ENCODE results near the gene RAB11FIP3.
"Not testable (repeated sequence)": the region's sequence is repeated elsewhere in the genome, so short reads cannot be mapped to it uniquely, and the experiment has no call there.

Gene RAB11FIP3

GRCh38 chr16:455453-455852 is 30.0 kb downstream of the RAB11FIP3 start:
- 100% methylated on average over 3 to 5 of the region's 12 CpGs for WGBS, 2 experiments (ENCODE audit: insufficient coverage in 2 of 2)
- Histone ChIP-seq H3K27ac (ENCODE audit: low read depth, low read length, severe bottlenecking) (no peak overlapping the region), H3K36me3 (ENCODE audit: control insufficient read depth, insufficient read depth, low read length) (no peaks in the 10 kb centered on the region), H3K4me3 (ENCODE audit: extremely low read depth, insufficient read depth, low read length, poor library complexity, severe bottlenecking) (no peak overlapping the region), H3K4me1 (ENCODE audit: control insufficient read depth, insufficient read depth, low read length, poor library complexity, severe bottlenecking) (peaks cover 9% of the 10 kb centered on the region), H3K9me3 (ENCODE audit: control insufficient read depth, low read length) (no peaks in the 10 kb centered on the region)

GRCh38 chr16:456891-457483 is 31.5 kb downstream of the RAB11FIP3 start:
- Histone ChIP-seq H3K4me3 (ENCODE audit: extremely low read depth, insufficient read depth, low read length, poor library complexity, severe bottlenecking) (no peak overlapping the region), H3K36me3 (ENCODE audit: control insufficient read depth, insufficient read depth, low read length) (peaks cover 10% of the 10 kb centered on the region), H3K27ac (ENCODE audit: low read depth, low read length, severe bottlenecking) (peak overlapping the region; percentile 1), H3K4me1 (ENCODE audit: control insufficient read depth, insufficient read depth, low read length, poor library complexity, severe bottlenecking) (peaks cover 9% of the 10 kb centered on the region), H3K9me3 (ENCODE audit: control insufficient read depth, low read length) (no peaks in the 10 kb centered on the region)
- WGBS, 2 experiments (ENCODE audit: insufficient coverage in 2 of 2), result 87 to 90% methylated on average over 5 to 8 of the region's 11 CpGs

- Histone ChIP-seq H3K4me3 (ENCODE audit: extremely low read depth, insufficient read depth, low read length, poor library complexity, severe bottlenecking) (no peak overlapping the region), H3K9me3 (ENCODE audit: control insufficient read depth, low read length) (no peaks in the 10 kb centered on the region), H3K4me1 (ENCODE audit: control insufficient read depth, insufficient read depth, low read length, poor library complexity, severe bottlenecking) (peaks cover 9% of the 10 kb centered on the region), H3K36me3 (ENCODE audit: control insufficient read depth, insufficient read depth, low read length) (peaks cover 14% of the 10 kb centered on the region), H3K27ac (ENCODE audit: low read depth, low read length, severe bottlenecking) (no peak overlapping the region)
- 93 to 96% methylated on average over 13 of the region's 14 CpGs for WGBS, 2 experiments (ENCODE audit: insufficient coverage in 2 of 2)
These were observed 32.4 kb downstream of the RAB11FIP3 start for GRCh38 chr16:457732-458400.

- H3K27ac ChIP-seq (ENCODE audit: low read depth, low read length, severe bottlenecking), result no peak overlapping the region
- H3K4me1 ChIP-seq (ENCODE audit: control insufficient read depth, insufficient read depth, low read length, poor library complexity, severe bottlenecking), result peaks cover 9% of the 10 kb centered on the region
- peaks cover 20% of the 10 kb centered on the region for H3K36me3 ChIP-seq (ENCODE audit: control insufficient read depth, insufficient read depth, low read length)
- 91 to 94% methylated on average over 5 to 6 of the region's 7 CpGs for WGBS, 2 experiments (ENCODE audit: insufficient coverage in 2 of 2)
- H3K9me3 ChIP-seq (ENCODE audit: control insufficient read depth, low read length), result no peaks in the 10 kb centered on the region
- H3K4me3 ChIP-seq (ENCODE audit: extremely low read depth, insufficient read depth, low read length, poor library complexity, severe bottlenecking), result no peak overlapping the region
These were observed 34.3 kb downstream of the RAB11FIP3 start for GRCh38 chr16:459761-460160.

- 86% methylated on average over 20 of the region's 20 CpGs for WGBS, 2 experiments (ENCODE audit: insufficient coverage in 2 of 2)
- H3K4me3 ChIP-seq (ENCODE audit: extremely low read depth, insufficient read depth, low read length, poor library complexity, severe bottlenecking), result no peak overlapping the region
- H3K36me3 ChIP-seq (ENCODE audit: control insufficient read depth, insufficient read depth, low read length), result peaks cover 23% of the 10 kb centered on the region
- H3K4me1 ChIP-seq (ENCODE audit: control insufficient read depth, insufficient read depth, low read length, poor library complexity, severe bottlenecking), result peaks cover 9% of the 10 kb centered on the region
- H3K27ac ChIP-seq (ENCODE audit: low read depth, low read length, severe bottlenecking), result no peak overlapping the region
- H3K9me3 ChIP-seq (ENCODE audit: control insufficient read depth, low read length), result no peaks in the 10 kb centered on the region
These were observed 35.3 kb downstream of the RAB11FIP3 start for GRCh38 chr16:460787-461186.

- Histone ChIP-seq H3K4me1 (ENCODE audit: control insufficient read depth, insufficient read depth, low read length, poor library complexity, severe bottlenecking) (peaks cover 2% of the 10 kb centered on the region), H3K36me3 (ENCODE audit: control insufficient read depth, insufficient read depth, low read length) (peaks cover 23% of the 10 kb centered on the region), H3K4me3 (ENCODE audit: extremely low read depth, insufficient read depth, low read length, poor library complexity, severe bottlenecking) (no peak overlapping the region), H3K9me3 (ENCODE audit: control insufficient read depth, low read length) (no peaks in the 10 kb centered on the region), H3K27ac (ENCODE audit: low read depth, low read length, severe bottlenecking) (no peak overlapping the region)
- 92 to 97% methylated on average over 6 to 8 of the region's 11 CpGs for WGBS, 2 experiments (ENCODE audit: insufficient coverage in 2 of 2)
These were observed 37.6 kb downstream of the RAB11FIP3 start for GRCh38 chr16:463071-463470.

GRCh38 chr16:466651-467050 is 41.2 kb downstream of the RAB11FIP3 start:
- H3K4me1 ChIP-seq (ENCODE audit: control insufficient read depth, insufficient read depth, low read length, poor library complexity, severe bottlenecking), result peaks cover 10% of the 10 kb centered on the region
- H3K9me3 ChIP-seq (ENCODE audit: control insufficient read depth, low read length), result no peaks in the 10 kb centered on the region
- peaks cover 21% of the 10 kb centered on the region for H3K36me3 ChIP-seq (ENCODE audit: control insufficient read depth, insufficient read depth, low read length)
- no peak overlapping the region for H3K4me3 ChIP-seq (ENCODE audit: extremely low read depth, insufficient read depth, low read length, poor library complexity, severe bottlenecking)
- 92% methylated on average over 13 of the region's 13 CpGs for WGBS, 2 experiments (ENCODE audit: insufficient coverage in 2 of 2)
- H3K27ac ChIP-seq (ENCODE audit: low read depth, low read length, severe bottlenecking), result no peak overlapping the region

- H3K36me3 ChIP-seq (ENCODE audit: control insufficient read depth, insufficient read depth, low read length), result peaks cover 17% of the 10 kb centered on the region
- not testable (repeated sequence) for H3K9me3 ChIP-seq (ENCODE audit: control insufficient read depth, low read length); H3K27ac ChIP-seq (ENCODE audit: low read depth, low read length, severe bottlenecking); H3K4me3 ChIP-seq (ENCODE audit: extremely low read depth, insufficient read depth, low read length, poor library complexity, severe bottlenecking)
- peaks cover 12% of the 10 kb centered on the region for H3K4me1 ChIP-seq (ENCODE audit: control insufficient read depth, insufficient read depth, low read length, poor library complexity, severe bottlenecking)
- 73 to 88% methylated on average over 7 to 12 of the region's 12 CpGs for WGBS, 2 experiments (ENCODE audit: insufficient coverage in 2 of 2)
These were observed 41.9 kb downstream of the RAB11FIP3 start for GRCh38 chr16:467249-467871.

- H3K36me3 ChIP-seq (ENCODE audit: control insufficient read depth, insufficient read depth, low read length), result peaks cover 12% of the 10 kb centered on the region
- H3K4me3 ChIP-seq (ENCODE audit: extremely low read depth, insufficient read depth, low read length, poor library complexity, severe bottlenecking), result no peak overlapping the region
- H3K27ac ChIP-seq (ENCODE audit: low read depth, low read length, severe bottlenecking), result peak overlapping the region; percentile 6
- peaks cover 12% of the 10 kb centered on the region for H3K4me1 ChIP-seq (ENCODE audit: control insufficient read depth, insufficient read depth, low read length, poor library complexity, severe bottlenecking)
- no peaks in the 10 kb centered on the region for H3K9me3 ChIP-seq (ENCODE audit: control insufficient read depth, low read length)
- 77 to 86% methylated on average over 14 to 17 of the region's 19 CpGs for WGBS, 2 experiments (ENCODE audit: insufficient coverage in 2 of 2)
These were observed 42.8 kb downstream of the RAB11FIP3 start for GRCh38 chr16:468068-468821.

GRCh38 chr16:469459-469858 is 44.0 kb downstream of the RAB11FIP3 start:
- Histone ChIP-seq H3K4me1 (ENCODE audit: control insufficient read depth, insufficient read depth, low read length, poor library complexity, severe bottlenecking) (peaks cover 24% of the 10 kb centered on the region), H3K36me3 (ENCODE audit: control insufficient read depth, insufficient read depth, low read length) (peaks cover 13% of the 10 kb centered on the region)
- not testable (repeated sequence) for H3K4me3 ChIP-seq (ENCODE audit: extremely low read depth, insufficient read depth, low read length, poor library complexity, severe bottlenecking); H3K27ac ChIP-seq (ENCODE audit: low read depth, low read length, severe bottlenecking); H3K9me3 ChIP-seq (ENCODE audit: control insufficient read depth, low read length)
- 94 to 100% methylated on average over 2 to 6 of the region's 7 CpGs for WGBS, 2 experiments (ENCODE audit: insufficient coverage in 2 of 2)
